Ishikawa (cell line): ENCODE measurements around the gene RAD51B.

ENCODE experiments used
- CEBPB ChIP-seq: IDR thresholded peaks from 2 replicates; pipeline ENCODE4 v1.6.1; 2012
- CREB1 ChIP-seq: IDR thresholded peaks from 2 replicates; pipeline ENCODE4 v1.6.1; 2012; ENCODE audit warnings: low read depth
- EGR1 ChIP-seq: IDR thresholded peaks from 2 replicates; pipeline ENCODE4 v1.6.1; 2012
- EP300 ChIP-seq: IDR thresholded peaks from 2 replicates; pipeline ENCODE4 v1.6.1; 2012; ENCODE audit warnings: borderline replicate concordance
- FOXM1 ChIP-seq: IDR thresholded peaks from 2 replicates; pipeline ENCODE4 v1.6.1; 2012; ENCODE audit warnings: low read depth, borderline replicate concordance
- MAX ChIP-seq: IDR thresholded peaks from 2 replicates; pipeline ENCODE4 v1.6.1; 2012
- NFIC ChIP-seq: IDR thresholded peaks from 2 replicates; pipeline ENCODE4 v1.6.1; 2012
- RAD21 ChIP-seq: IDR thresholded peaks from 2 replicates; pipeline ENCODE4 v1.6.1; 2012; ENCODE audit warnings: low read depth
- REST ChIP-seq: IDR thresholded peaks from 2 replicates; pipeline ENCODE4 v1.6.1; 2012; ENCODE audit warnings: low read depth, mild to moderate bottlenecking
- TAF1 ChIP-seq: IDR thresholded peaks from 2 replicates; pipeline ENCODE4 v1.6.1; 2012; ENCODE audit warnings: low read depth, mild to moderate bottlenecking
- TCF12 ChIP-seq: IDR thresholded peaks from 2 replicates; pipeline ENCODE4 v1.6.1; 2012; ENCODE audit warnings: low read depth
- TEAD4 ChIP-seq: IDR thresholded peaks from 2 replicates; pipeline ENCODE4 v1.6.1; 2012
- USF1 ChIP-seq: IDR thresholded peaks from 2 replicates; pipeline ENCODE4 v1.6.1; 2012
- YY1 ChIP-seq: IDR thresholded peaks from 2 replicates; pipeline ENCODE4 v1.6.1; 2012; ENCODE audit warnings: low read depth
- ZBTB7A ChIP-seq: IDR thresholded peaks from 2 replicates; pipeline ENCODE4 v1.6.1; 2012; ENCODE audit warnings: low read depth

Gene RAD51B

GRCh38 chr14:67859169-67859749 is 39.7 kb downstream of the RAD51B start:
- no peak for TF ChIP-seq RAD21
- TF ChIP-seq TAF1, result no peak
- no peak for TF ChIP-seq ZBTB7A
- no peak for TF ChIP-seq YY1
- no peak for TF ChIP-seq EP300
- no peak for TF ChIP-seq MAX
- no peak for TF ChIP-seq TEAD4
- TF ChIP-seq NFIC, result no peak
- TF ChIP-seq FOXM1, result no peak
- no peak for TF ChIP-seq TCF12
- TF ChIP-seq EGR1, result no peak

GRCh38 chr14:67863223-67863622 is 43.6 kb downstream of the RAD51B start:
- TF ChIP-seq YY1 (no peak), TEAD4 (no peak)

GRCh38 chr14:67875175-67876006 is 55.8 kb downstream of the RAD51B start:
- no peak for TF ChIP-seq REST
- TF ChIP-seq NFIC, result no peak
- no peak for TF ChIP-seq EGR1
- TF ChIP-seq ZBTB7A, result no peak
- TF ChIP-seq RAD21, result no peak
- TF ChIP-seq FOXM1, result no peak
- no peak for TF ChIP-seq CEBPB
- TF ChIP-seq TAF1, result no peak
- no peak for TF ChIP-seq TEAD4
- no peak for TF ChIP-seq MAX
- TF ChIP-seq YY1, result no peak
- TF ChIP-seq CREB1, result no peak
- TF ChIP-seq USF1, result no peak
- TF ChIP-seq TCF12, result no peak
- TF ChIP-seq EP300, result no peak

GRCh38 chr14:67879026-67879425 is 59.4 kb downstream of the RAD51B start:
- TF ChIP-seq CEBPB, result no peak

GRCh38 chr14:67881225-67881624 is 61.6 kb downstream of the RAD51B start:
- TF ChIP-seq EP300, result no peak

- TF ChIP-seq NFIC (no peak), FOXM1 (no peak), TCF12 (no peak), YY1 (no peak), EP300 (no peak), USF1 (no peak), EGR1 (no peak), MAX (no peak), TEAD4 (no peak), TAF1 (no peak)
Measured at GRCh38 chr14:67882986-67883555, 63.5 kb downstream of the RAD51B start.

- no peak for TF ChIP-seq YY1
- TF ChIP-seq TEAD4, result no peak
- TF ChIP-seq RAD21, result peak; percentile 19; the same call in 1 of the 2 replicates
Measured at GRCh38 chr14:67883717-67884116, 64.1 kb downstream of the RAD51B start.

- TF ChIP-seq EGR1 (no peak), CREB1 (no peak), ZBTB7A (no peak), EP300 (no peak), YY1 (no peak), TEAD4 (no peak), CEBPB (no peak), NFIC (no peak), MAX (no peak), FOXM1 (no peak), TAF1 (no peak), REST (no peak), RAD21 (no peak), USF1 (no peak), TCF12 (no peak)
Measured at GRCh38 chr14:67886191-67886590, 66.6 kb downstream of the RAD51B start.
